Measurements from ENCODE around the gene ENOX1.

ENOX1 gene

GRCh38 chr13:43414111-43414510 lies 372.7 kb downstream of the ENOX1 start:
- TF ChIP-seq CTCF (IDR thresholded peaks at IDR 0.05; ENCODE audit: low read depth, low read length, missing control alignments), result no peak
- H3K4me3 ChIP-seq (ENCODE audit: low read depth, low read length), result no peak overlapping the region
- no peak for DNase-seq (ENCODE audit: low read depth)

- no peak for TF ChIP-seq CTCF (IDR thresholded peaks at IDR 0.05; ENCODE audit: low read depth, low read length, missing control alignments)
Observed at GRCh38 chr13:43411741-43412140, 375.0 kb downstream of the ENOX1 start.

DNA sequence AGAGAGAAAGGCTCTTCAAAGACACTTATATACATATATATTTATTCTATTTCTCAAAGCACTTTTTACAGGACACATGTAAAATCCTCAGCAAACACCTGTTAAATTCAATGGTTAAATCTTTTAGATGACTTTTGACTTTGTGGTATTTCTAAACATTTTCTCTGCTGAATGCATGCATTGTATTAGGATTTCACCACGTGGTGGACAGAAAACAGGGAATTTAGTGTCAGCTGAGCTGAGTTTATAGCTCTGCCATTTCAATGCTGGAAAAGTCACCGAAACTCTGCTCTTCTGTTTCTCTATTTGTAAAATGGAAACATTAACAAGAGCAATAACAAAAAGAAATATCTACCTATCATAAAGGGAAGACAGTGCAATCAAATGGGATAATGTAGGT lies 375.6 kb downstream of the ENOX1 start:
- no peak for DNase-seq (ENCODE audit: low read depth)
- no peak for TF ChIP-seq CTCF (IDR thresholded peaks at IDR 0.05; ENCODE audit: low read depth, low read length, missing control alignments)

More at GRCh38 chr13:43411741-43412140, 375.0 kb downstream of the ENOX1 start:
- no peak overlapping the region for H3K4me3 ChIP-seq (ENCODE audit: low read depth, low read length)
- no peak for DNase-seq (ENCODE audit: low read depth)

DNA sequence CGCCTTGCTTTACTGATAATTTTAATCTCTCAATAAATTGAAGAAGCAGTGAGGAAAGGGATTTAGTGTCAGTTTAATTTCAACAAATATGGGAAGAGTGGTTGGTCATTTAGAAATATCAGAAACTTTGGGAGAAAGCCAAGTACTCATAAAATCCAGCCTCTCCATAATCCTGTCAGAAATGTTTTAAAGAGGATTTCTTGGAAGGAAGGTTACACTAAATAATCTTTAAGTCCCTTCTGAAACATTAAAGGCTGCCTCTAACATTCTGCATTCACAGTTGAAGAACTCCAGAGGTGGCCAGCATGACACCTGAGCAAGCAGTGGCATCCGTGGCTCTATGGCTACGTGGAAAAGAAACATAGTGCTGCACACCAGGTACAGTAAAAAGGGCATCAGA lies 378.5 kb downstream of the ENOX1 start:
- no peak overlapping the region for H3K4me3 ChIP-seq (ENCODE audit: low read depth, low read length)
- no peak for DNase-seq (ENCODE audit: low read depth)
- TF ChIP-seq CTCF (IDR thresholded peaks at IDR 0.05; ENCODE audit: low read depth, low read length, missing control alignments), result no peak

More for the DNA sequence above, 375.6 kb downstream of the ENOX1 start:
- H3K4me3 ChIP-seq (ENCODE audit: low read depth, low read length), result no peak overlapping the region

- no peak for TF ChIP-seq CTCF (IDR thresholded peaks at IDR 0.05; ENCODE audit: low read depth, low read length, missing control alignments)
Observed at GRCh38 chr13:43407023-43407581, 379.7 kb downstream of the ENOX1 start.

DNA sequence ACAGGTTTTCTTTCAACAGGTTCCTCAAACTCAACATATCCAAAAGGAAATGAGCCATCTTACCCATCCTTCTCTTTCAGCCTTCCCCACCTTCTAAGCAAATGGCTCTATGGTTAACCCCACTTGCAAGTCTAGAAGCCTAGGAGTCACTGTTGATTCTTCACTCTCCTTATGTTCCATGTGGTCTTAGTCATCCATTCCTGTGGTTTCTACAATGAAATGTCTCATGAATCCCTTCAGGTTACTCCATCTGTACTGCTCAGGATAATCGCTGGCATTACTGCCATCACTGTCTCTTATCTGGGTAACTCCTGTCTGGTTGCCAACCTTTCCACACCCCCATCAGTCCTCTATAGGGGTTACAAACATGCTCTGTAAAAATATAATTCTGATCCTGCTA lies 381.3 kb downstream of the ENOX1 start:
- H3K4me3 ChIP-seq (ENCODE audit: low read depth, low read length), result no peak overlapping the region
- no peak for TF ChIP-seq CTCF (IDR thresholded peaks at IDR 0.05; ENCODE audit: low read depth, low read length, missing control alignments)
- no peak for DNase-seq (ENCODE audit: low read depth)

More at GRCh38 chr13:43407023-43407581, 379.7 kb downstream of the ENOX1 start:
- DNase-seq (ENCODE audit: low read depth), result no peak
- no peak overlapping the region for H3K4me3 ChIP-seq (ENCODE audit: low read depth, low read length)

DNA sequence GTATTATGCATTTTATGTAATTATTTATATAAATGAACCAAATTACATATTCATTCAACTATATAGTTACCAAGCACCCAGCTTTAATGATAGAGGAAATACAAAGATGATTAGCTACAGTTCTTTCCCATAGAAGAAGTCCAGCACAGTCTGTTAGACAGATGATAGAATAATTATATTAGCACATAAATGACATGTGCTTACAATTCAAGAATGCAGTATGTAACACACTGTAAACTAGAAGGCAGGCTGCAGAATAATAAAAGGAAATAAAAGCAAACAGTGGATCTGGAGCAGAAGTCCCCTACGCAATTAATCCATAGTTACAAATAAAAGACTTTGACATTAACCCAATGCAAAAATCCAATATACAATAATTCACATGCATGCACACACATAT lies 384.4 kb downstream of the ENOX1 start:
- no peak overlapping the region for H3K4me3 ChIP-seq (ENCODE audit: low read depth, low read length)
- TF ChIP-seq CTCF (IDR thresholded peaks at IDR 0.05; ENCODE audit: low read depth, low read length, missing control alignments), result no peak
- no peak for DNase-seq (ENCODE audit: low read depth)

All from GM12864 (cell line).